NB4 (cell line): ENCODE data around the gene MED1.
"Not testable (repeated sequence)": the region's sequence is repeated elsewhere in the genome, so short reads cannot be mapped to it uniquely, and the experiment has no call there.

Experiments
- MAX ChIP-seq: IDR thresholded peaks from 2 replicates; pipeline ENCODE4 v1.6.1; 2011; ENCODE audit warnings: low read depth, low read length
- MYC ChIP-seq: IDR thresholded peaks from 2 replicates; pipeline ENCODE4 v1.6.1; 2011; ENCODE audit warnings: low read depth, low read length
- POLR2A ChIP-seq: IDR thresholded peaks from 2 replicates; pipeline ENCODE4 v1.6.1; 2011; ENCODE audit warnings: mild to moderate bottlenecking; ENCODE audit not compliant: insufficient read length; ENCODE audit errors: extremely low read depth
- TF ChIP-seq, protein P1 (sequence below): IDR thresholded peaks from one replicate; pipeline ENCODE4 v1.5.1; 2012; ENCODE audit warnings: low read depth, low read length

DNA sequence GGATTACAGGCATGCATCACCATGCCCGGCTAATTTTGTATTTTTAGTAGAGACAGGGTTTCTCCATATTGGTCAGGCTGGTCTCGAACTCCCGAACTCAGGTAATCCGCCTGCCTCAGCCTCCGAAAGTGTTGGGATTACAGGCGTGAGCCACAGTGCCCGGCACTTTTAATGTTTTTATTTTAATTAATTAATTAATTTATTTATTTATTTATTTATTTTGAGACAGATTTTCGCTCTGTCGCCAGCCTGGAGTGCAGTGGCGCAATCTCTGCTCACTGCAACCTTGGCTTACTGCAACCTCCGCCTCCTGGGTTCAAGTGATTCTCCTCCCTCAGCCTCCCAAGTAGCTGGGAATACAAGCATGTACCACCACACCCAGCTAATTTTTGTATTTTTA is 17.5 kb upstream of the MED1 start:
- TF ChIP-seq MAX, POLR2A, MYC: not testable (repeated sequence)
- TF ChIP-seq, protein P1, sequence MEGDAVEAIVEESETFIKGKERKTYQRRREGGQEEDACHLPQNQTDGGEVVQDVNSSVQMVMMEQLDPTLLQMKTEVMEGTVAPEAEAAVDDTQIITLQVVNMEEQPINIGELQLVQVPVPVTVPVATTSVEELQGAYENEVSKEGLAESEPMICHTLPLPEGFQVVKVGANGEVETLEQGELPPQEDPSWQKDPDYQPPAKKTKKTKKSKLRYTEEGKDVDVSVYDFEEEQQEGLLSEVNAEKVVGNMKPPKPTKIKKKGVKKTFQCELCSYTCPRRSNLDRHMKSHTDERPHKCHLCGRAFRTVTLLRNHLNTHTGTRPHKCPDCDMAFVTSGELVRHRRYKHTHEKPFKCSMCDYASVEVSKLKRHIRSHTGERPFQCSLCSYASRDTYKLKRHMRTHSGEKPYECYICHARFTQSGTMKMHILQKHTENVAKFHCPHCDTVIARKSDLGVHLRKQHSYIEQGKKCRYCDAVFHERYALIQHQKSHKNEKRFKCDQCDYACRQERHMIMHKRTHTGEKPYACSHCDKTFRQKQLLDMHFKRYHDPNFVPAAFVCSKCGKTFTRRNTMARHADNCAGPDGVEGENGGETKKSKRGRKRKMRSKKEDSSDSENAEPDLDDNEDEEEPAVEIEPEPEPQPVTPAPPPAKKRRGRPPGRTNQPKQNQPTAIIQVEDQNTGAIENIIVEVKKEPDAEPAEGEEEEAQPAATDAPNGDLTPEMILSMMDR = not testable (repeated sequence)
